Globus pallidus (tissue), 1 donor: ENCODE data around the gene IL4.

Experiments
- DNase-seq: peaks from one replicate; pipeline ENCODE4 v3.0.0-alpha.2; 2015; ENCODE audit warnings: low spot score

Gene IL4

GRCh38 chr5:132658381-132659302, 15.1 kb upstream of the IL4 start:
- peak; percentile 26 for DNase-seq

- DNase-seq: no peak
Measured at GRCh38 chr5:132659598-132660493, 13.9 kb upstream of the IL4 start.

GRCh38 chr5:132661231-132662003, 12.4 kb upstream of the IL4 start:
- no peak for DNase-seq

GRCh38 chr5:132662004-132662401, 11.8 kb upstream of the IL4 start:
- DNase-seq: no peak

GRCh38 chr5:132662925-132663770, 10.6 kb upstream of the IL4 start:
- DNase-seq: no peak

GRCh38 chr5:132663771-132664695, 9.8 kb upstream of the IL4 start:
- DNase-seq: no peak

- no peak for DNase-seq
Measured at GRCh38 chr5:132664696-132665209, 9.0 kb upstream of the IL4 start.

GRCh38 chr5:132665574-132666080, 8.2 kb upstream of the IL4 start:
- DNase-seq: no peak

GRCh38 chr5:132666310-132667123, 7.3 kb upstream of the IL4 start:
- DNase-seq: no peak

- no peak for DNase-seq
Measured at GRCh38 chr5:132667309-132667708, 6.5 kb upstream of the IL4 start.

GRCh38 chr5:132667761-132668705, 5.8 kb upstream of the IL4 start:
- no peak for DNase-seq

- DNase-seq: no peak
Measured at GRCh38 chr5:132668706-132669454, 4.9 kb upstream of the IL4 start.

- DNase-seq: no peak
Measured at GRCh38 chr5:132669455-132669820, 4.4 kb upstream of the IL4 start.

- no peak for DNase-seq
Measured at GRCh38 chr5:132669966-132670882, 3.6 kb upstream of the IL4 start.

GRCh38 chr5:132671000-132671399, 2.8 kb upstream of the IL4 start:
- no peak for DNase-seq

GRCh38 chr5:132673488-132673887, 301 bp upstream of the IL4 start:
- DNase-seq: no peak
